ENCODE results near the gene ZDHHC9.

DNA sequence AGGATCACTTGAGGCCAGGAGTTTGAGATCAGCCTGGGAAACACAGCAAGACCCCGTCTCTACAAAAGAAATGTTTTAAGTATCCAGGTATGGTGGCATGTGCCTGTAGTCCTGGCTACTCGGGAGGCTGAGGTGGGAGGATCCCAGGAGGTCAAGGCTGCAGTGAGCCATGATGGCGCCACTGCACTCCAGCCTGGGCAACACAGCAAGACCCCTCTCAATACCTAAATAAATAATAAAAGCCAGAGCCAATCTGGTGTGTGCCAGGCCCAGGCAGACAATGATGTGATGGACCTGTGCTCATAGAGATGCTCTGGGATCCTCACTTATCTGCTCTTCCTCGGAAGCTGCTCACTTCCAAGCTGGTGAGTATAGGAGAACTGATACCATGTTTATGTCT, 82.1 kb downstream of the ZDHHC9 start:
- TF ChIP-seq POLR2A (IDR thresholded peaks at IDR 0.05; ENCODE audit: low read depth, low read length): no peak
- no peak for TF ChIP-seq POLR2AphosphoS5 (IDR thresholded peaks at IDR 0.05; ENCODE audit: low read depth, low read length)
- TF ChIP-seq TAF1 (IDR thresholded peaks at IDR 0.05; ENCODE audit: borderline replicate concordance, low read depth, low read length): no peak

All from GM12892 (cell line).